Neuronal stem cell (in vitro differentiated cells): ENCODE results near the gene CCNG2.

Experiments used
- DNase-seq: peaks from one replicate; pipeline ENCODE4 v3.0.0-alpha.2; 2013; ENCODE audit warnings: low spot score
- H2AFZ ChIP-seq: one replicate; pipeline ENCODE4 v1.6.1; 2013; ENCODE audit warnings: mild to moderate bottlenecking, low read length, inconsistent platforms
- H2AK5ac ChIP-seq: 2 replicates; pipeline ENCODE4 v1.6.1; 2013; ENCODE audit warnings: low read depth, mild to moderate bottlenecking, inconsistent platforms, low read length, moderate library complexity, mixed read lengths
- H2BK120ac ChIP-seq: 2 replicates; pipeline ENCODE4 v1.6.1; 2013; ENCODE audit warnings: low read depth, mild to moderate bottlenecking, inconsistent platforms, low read length, moderate library complexity, mixed read lengths
- H2BK12ac ChIP-seq: one replicate; pipeline ENCODE4 v1.6.1; 2013; ENCODE audit warnings: low read length, inconsistent platforms
- H2BK15ac ChIP-seq: 2 replicates; pipeline ENCODE4 v1.6.1; 2013; ENCODE audit warnings: mild to moderate bottlenecking, low read length, inconsistent platforms, mixed read lengths
- H2BK5ac ChIP-seq: one replicate; pipeline ENCODE4 v1.6.1; 2013; ENCODE audit warnings: inconsistent platforms, mild to moderate bottlenecking, low read length, moderate library complexity
- H3K14ac ChIP-seq: one replicate; pipeline ENCODE4 v1.6.1; 2013; ENCODE audit warnings: low read length, inconsistent platforms
- H3K18ac ChIP-seq: 2 replicates; pipeline ENCODE4 v1.6.1; 2013; ENCODE audit warnings: low read length, inconsistent platforms
- H3K23ac ChIP-seq: 2 replicates; pipeline ENCODE4 v1.6.1; 2013; ENCODE audit warnings: low read depth, mild to moderate bottlenecking, mixed read lengths, low read length, inconsistent platforms; ENCODE audit not compliant: poor library complexity
- H3K27ac ChIP-seq: replicated peaks from 3 replicates; pipeline ENCODE4 v1.5.1; 2013; ENCODE audit warnings: low read length, inconsistent platforms
- H3K27me3 ChIP-seq, 3 experiments: 2 replicates each; pipeline ENCODE4 v1.6.1; 2013; ENCODE audit warnings: low read length in 3 of 3, mild to moderate bottlenecking in 2 of 3, inconsistent platforms in 1 of 3, low read depth in 1 of 3, mixed read lengths in 1 of 3, moderate library complexity in 1 of 3; ENCODE audit not compliant: control insufficient read depth in 3 of 3, insufficient read depth in 3 of 3
- H3K36me3 ChIP-seq, 2 donors: replicated peaks in 1 of 2; 2 replicates each; pipeline ENCODE4 v1.6.1; 2013; ENCODE audit warnings: low read length in 2 of 2; ENCODE audit not compliant: control insufficient read depth in 2 of 2, insufficient read depth in 2 of 2
- H3K4ac ChIP-seq: 2 replicates; pipeline ENCODE4 v1.6.1; 2013; ENCODE audit warnings: inconsistent platforms, mild to moderate bottlenecking, low read length, moderate library complexity
- H3K4me1 ChIP-seq, 2 donors: 1 replicate in 1 of 2; 2 replicates in 1 of 2; pipeline ENCODE4 v1.6.1; 2013; ENCODE audit warnings: low read length in 2 of 2, low read depth in 1 of 2; ENCODE audit not compliant: control insufficient read depth in 2 of 2, insufficient read depth in 1 of 2
- H3K4me2 ChIP-seq: one replicate; pipeline ENCODE4 v1.6.1; 2013; ENCODE audit warnings: mild to moderate bottlenecking, low read length, inconsistent platforms; ENCODE audit not compliant: insufficient read depth, poor library complexity, severe bottlenecking
- H3K4me3 ChIP-seq, 2 donors: 2 replicates each; pipeline ENCODE4 v1.5.1; 2013; ENCODE audit warnings: low read length in 2 of 2, mild to moderate bottlenecking in 2 of 2, inconsistent platforms in 1 of 2, moderate library complexity in 1 of 2
- H3K79me1 ChIP-seq: one replicate; pipeline ENCODE4 v1.6.1; 2013; ENCODE audit warnings: low read depth, mild to moderate bottlenecking, inconsistent platforms, low read length, moderate library complexity
- H3K9ac ChIP-seq: one replicate; pipeline ENCODE4 v1.6.1; 2013; ENCODE audit warnings: mild to moderate bottlenecking, low read depth, low read length, inconsistent platforms; ENCODE audit not compliant: poor library complexity
- H3K9me3 ChIP-seq, 2 donors: replicated peaks in 1 of 2; 2 replicates each; pipeline versions ENCODE3 to v1.6.1; 2013; ENCODE audit warnings: low read length in 2 of 2, mild to moderate bottlenecking in 2 of 2, inconsistent platforms in 1 of 2, low read depth in 1 of 2, mixed read lengths in 1 of 2, moderate library complexity in 1 of 2; ENCODE audit not compliant: control insufficient read depth in 2 of 2, insufficient read depth in 1 of 2
- H4K8ac ChIP-seq: one replicate; pipeline ENCODE4 v1.6.1; 2013; ENCODE audit warnings: low read depth, mild to moderate bottlenecking, inconsistent platforms, low read length, moderate library complexity
- H4K91ac ChIP-seq: one replicate; pipeline ENCODE4 v1.6.1; 2013; ENCODE audit warnings: low read length, low read depth, mild to moderate bottlenecking, inconsistent platforms; ENCODE audit not compliant: poor library complexity
- WGBS, 2 donors: extraction: QIAGEN DNeasy Blood & Tissue Kit; methylation state at CpG; one replicate each; pipeline ENCODE4 v1.1.7; 2013; ENCODE audit warnings: missing lambda C conversion rate in 2 of 2, mixed read lengths in 1 of 2; ENCODE audit not compliant: insufficient read length in 2 of 2, insufficient replicate concordance in 1 of 2; ENCODE audit errors: extremely low coverage in 2 of 2; 5-methylcytosine and 5-hydroxymethylcytosine counted together

CCNG2 gene

GRCh38 chr4:77169481-77169880 lies 12.5 kb downstream of the CCNG2 start:
- no peak overlapping the region for H3K4ac ChIP-seq
- no peak overlapping the region for H3K23ac ChIP-seq
- no CpG with 5 or more reads among the region's 3 CpGs for WGBS, 2 donors
- no peak overlapping the region for H4K91ac ChIP-seq
- no peak overlapping the region for H3K4me2 ChIP-seq
- no peak overlapping the region for H2AFZ ChIP-seq
- H3K18ac ChIP-seq = no peak overlapping the region
- no peak overlapping the region for H2BK12ac ChIP-seq
- no peak overlapping the region for H4K8ac ChIP-seq
- H3K9ac ChIP-seq = no peak overlapping the region
- no peaks in the 10 kb centered on the region for H3K9me3 ChIP-seq
- no peak overlapping the region for H2BK15ac ChIP-seq
- H3K27me3 ChIP-seq = no peaks in the 10 kb centered on the region
- no peak overlapping the region for H2AK5ac ChIP-seq
- H3K27ac ChIP-seq = no peak overlapping the region
- H3K4me1 ChIP-seq = peaks cover 0 to 5% of the 10 kb centered on the region in 2 donors
- no peaks in the 10 kb centered on the region for H3K79me1 ChIP-seq
- H3K14ac ChIP-seq = no peak overlapping the region
- H2BK120ac ChIP-seq = no peak overlapping the region
- H3K36me3 ChIP-seq = peaks cover 12 to 67% of the 10 kb centered on the region in 2 donors
- DNase-seq = no peak
- H2BK5ac ChIP-seq = no peak overlapping the region
- H3K4me3 ChIP-seq = no peak overlapping the region

- Histone ChIP-seq H3K9me3 (no peaks in the 10 kb centered on the region), H3K23ac (no peak overlapping the region), H2AK5ac (no peak overlapping the region), H4K91ac (no peak overlapping the region), H3K14ac (no peak overlapping the region), H3K79me1 (no peaks in the 10 kb centered on the region), H3K4ac (no peak overlapping the region), H2AFZ (no peak overlapping the region), H2BK5ac (no peak overlapping the region), H3K4me2 (no peak overlapping the region), H4K8ac (no peak overlapping the region), H2BK12ac (no peak overlapping the region), H3K18ac (no peak overlapping the region), H3K4me3 (no peak overlapping the region), H3K36me3 (peaks cover 10 to 52% of the 10 kb centered on the region in 2 donors), H2BK120ac (no peak overlapping the region), H2BK15ac (no peak overlapping the region), H3K27me3 (no peaks in the 10 kb centered on the region), H3K9ac (no peak overlapping the region), H3K27ac (no peak overlapping the region), H3K4me1 (peaks cover 5 to 10% of the 10 kb centered on the region in 2 donors)
- WGBS, 2 donors = no CpG with 5 or more reads among the region's 4 CpGs
- DNase-seq = no peak
Observed at GRCh38 chr4:77170926-77171325, 13.9 kb downstream of the CCNG2 start.

- no CpG with 5 or more reads among the region's 3 CpGs for WGBS, 2 donors
- Histone ChIP-seq H2BK120ac (no peak overlapping the region), H2AFZ (no peak overlapping the region), H2BK5ac (no peak overlapping the region), H3K27ac (no peak overlapping the region), H3K4ac (no peak overlapping the region), H3K23ac (no peak overlapping the region), H3K9me3 (no peaks in the 10 kb centered on the region), H3K36me3 (peaks cover 9 to 38% of the 10 kb centered on the region in 2 donors), H3K4me2 (no peak overlapping the region), H3K4me1 (peaks cover 12 to 20% of the 10 kb centered on the region in 2 donors), H3K27me3 (no peaks in the 10 kb centered on the region), H3K4me3 (no peak overlapping the region), H3K9ac (no peak overlapping the region), H2AK5ac (no peak overlapping the region), H3K79me1 (no peaks in the 10 kb centered on the region), H4K91ac (no peak overlapping the region), H2BK12ac (no peak overlapping the region), H4K8ac (no peak overlapping the region), H3K18ac (no peak overlapping the region), H2BK15ac (no peak overlapping the region), H3K14ac (no peak overlapping the region)
- no peak for DNase-seq
Observed at GRCh38 chr4:77172336-77172735, 15.3 kb downstream of the CCNG2 start.

- Histone ChIP-seq H4K91ac (no peak overlapping the region), H3K4ac (no peak overlapping the region), H3K9me3 (no peaks in the 10 kb centered on the region), H2BK12ac (peak overlapping the region; percentile 24), H3K14ac (no peak overlapping the region), H2BK15ac (peak overlapping the region; percentile 8), H2AK5ac (peak overlapping the region; percentile 85), H3K79me1 (no peaks in the 10 kb centered on the region), H3K9ac (no peak overlapping the region), H2AFZ (no peak overlapping the region), H3K27ac (peak overlapping the region; percentile 43), H2BK5ac (peak overlapping the region; percentile 44), H3K18ac (no peak overlapping the region), H3K4me2 (no peak overlapping the region), H3K27me3 (no peaks in the 10 kb centered on the region), H3K36me3 (peaks cover 4 to 17% of the 10 kb centered on the region in 2 donors), H4K8ac (no peak overlapping the region), H3K4me3 (no peak overlapping the region), H3K23ac (no peak overlapping the region), H2BK120ac (no peak overlapping the region), H3K4me1 (peaks cover 18 to 34% of the 10 kb centered on the region in 2 donors)
- DNase-seq = no peak
- WGBS, 2 donors = no CpG with 5 or more reads among the region's 3 CpGs
Observed at GRCh38 chr4:77174426-77174825, 17.4 kb downstream of the CCNG2 start.
